ENCODE results near the gene PAX8. TPM values are rescaled to one million over a fixed set of nuclear protein-coding genes. Genes with fewer than 3 reads are reported as not detected.
A peak's percentile ranks its signal among the peaks of the same experiment; 100 is the strongest.
"Not testable (repeated sequence)": the region's sequence is repeated elsewhere in the genome, so short reads cannot be mapped to it uniquely, and the experiment has no call there.

The PAX8 gene
- total RNA-seq, 2 experiments from 2014 or later: 2.5 to 3.2 TPM

DNA sequence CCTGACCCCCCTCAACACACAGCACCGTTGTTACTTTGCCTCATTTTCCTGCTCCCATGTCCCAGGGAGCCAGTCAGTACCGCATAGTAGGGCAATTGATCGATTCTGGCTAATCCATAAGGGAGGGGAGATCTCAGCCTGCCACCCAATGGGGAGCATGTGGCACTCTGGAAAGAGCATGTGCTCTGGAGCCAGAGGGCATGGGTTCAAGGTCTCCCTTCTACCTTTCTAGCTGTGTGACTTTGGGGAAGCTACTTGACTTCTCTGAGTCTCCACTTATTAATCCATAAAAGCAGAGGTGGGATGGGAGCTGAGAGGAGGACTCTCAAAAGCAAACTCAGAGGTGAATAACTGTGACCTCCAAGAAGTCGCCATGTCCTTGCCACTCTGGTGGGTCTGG, 27.5 kb upstream of the PAX8 start:
- ATAC-seq (ENCODE audit: low read depth); POLR2A ChIA-PET; H3K27ac Mint-ChIP-seq; H3K4me1 Mint-ChIP-seq; H3K9me3 Mint-ChIP-seq; DNase-seq; H3K36me3 Mint-ChIP-seq; H3K4me3 Mint-ChIP-seq: not testable (repeated sequence)
- peaks cover 22% of the 10 kb centered on the region for H3K27me3 Mint-ChIP-seq

DNA sequence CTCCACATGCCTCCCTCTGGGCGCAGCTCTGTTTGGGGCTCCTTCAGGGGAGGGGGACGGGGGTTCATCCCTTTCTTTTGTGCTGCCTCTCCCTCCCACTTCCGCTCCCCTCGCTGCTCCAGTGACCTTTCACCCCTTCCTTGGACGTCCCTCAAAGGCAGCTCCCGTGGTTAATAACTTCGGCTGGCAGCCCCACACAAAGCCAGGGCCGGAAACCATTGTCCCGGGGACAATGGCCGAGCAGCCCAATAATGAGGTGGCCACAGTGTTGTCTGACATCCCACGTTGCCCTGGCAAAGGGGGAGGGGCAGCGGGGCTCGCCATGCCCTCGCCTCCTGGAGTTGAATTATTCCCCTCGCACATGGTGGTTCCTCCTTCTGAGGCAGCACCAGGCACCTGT, 27.0 kb upstream of the PAX8 start:
- POLR2A ChIA-PET; H3K4me3 Mint-ChIP-seq; H3K4me1 Mint-ChIP-seq; H3K9me3 Mint-ChIP-seq; H3K36me3 Mint-ChIP-seq; H3K27ac Mint-ChIP-seq; DNase-seq; ATAC-seq (ENCODE audit: low read depth): not testable (repeated sequence)
- peaks cover 22% of the 10 kb centered on the region for H3K27me3 Mint-ChIP-seq

GRCh38 chr2:113305146-113305545, 26.4 kb upstream of the PAX8 start:
- Mint-ChIP-seq H3K27ac (no peak overlapping the region), H3K4me1 (no peaks in the 10 kb centered on the region), H3K27me3 (peaks cover 22% of the 10 kb centered on the region), H3K9me3 (no peaks in the 10 kb centered on the region), H3K36me3 (no peaks in the 10 kb centered on the region), H3K4me3 (no peak overlapping the region)
- ATAC-seq (ENCODE audit: low read depth) (no peak), DNase-seq (no peak)
- POLR2A ChIA-PET: no interaction called here

DNA sequence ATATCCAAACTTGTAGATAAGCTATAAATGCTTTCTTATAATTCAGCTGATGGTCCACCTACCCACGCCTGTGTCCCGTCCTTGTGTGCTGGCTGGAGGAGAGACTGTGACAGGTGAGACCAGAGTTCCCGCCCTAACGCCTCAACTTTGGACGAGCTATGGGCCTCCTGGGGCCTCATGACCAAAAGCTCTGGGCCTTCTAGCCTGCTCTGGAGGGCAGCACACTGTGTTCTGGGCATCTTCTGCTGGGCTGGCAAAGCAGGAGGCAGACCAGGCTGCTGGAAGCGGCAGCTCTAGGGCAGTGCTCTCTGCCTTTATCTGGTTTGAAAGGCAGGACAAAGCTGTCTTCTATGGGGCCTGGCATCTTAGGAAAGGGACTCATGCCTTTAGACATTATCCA, 26.0 kb upstream of the PAX8 start:
- DNase-seq: no peak
- POLR2A ChIA-PET: no interaction called here
- no peak for ATAC-seq (ENCODE audit: low read depth)

DNA sequence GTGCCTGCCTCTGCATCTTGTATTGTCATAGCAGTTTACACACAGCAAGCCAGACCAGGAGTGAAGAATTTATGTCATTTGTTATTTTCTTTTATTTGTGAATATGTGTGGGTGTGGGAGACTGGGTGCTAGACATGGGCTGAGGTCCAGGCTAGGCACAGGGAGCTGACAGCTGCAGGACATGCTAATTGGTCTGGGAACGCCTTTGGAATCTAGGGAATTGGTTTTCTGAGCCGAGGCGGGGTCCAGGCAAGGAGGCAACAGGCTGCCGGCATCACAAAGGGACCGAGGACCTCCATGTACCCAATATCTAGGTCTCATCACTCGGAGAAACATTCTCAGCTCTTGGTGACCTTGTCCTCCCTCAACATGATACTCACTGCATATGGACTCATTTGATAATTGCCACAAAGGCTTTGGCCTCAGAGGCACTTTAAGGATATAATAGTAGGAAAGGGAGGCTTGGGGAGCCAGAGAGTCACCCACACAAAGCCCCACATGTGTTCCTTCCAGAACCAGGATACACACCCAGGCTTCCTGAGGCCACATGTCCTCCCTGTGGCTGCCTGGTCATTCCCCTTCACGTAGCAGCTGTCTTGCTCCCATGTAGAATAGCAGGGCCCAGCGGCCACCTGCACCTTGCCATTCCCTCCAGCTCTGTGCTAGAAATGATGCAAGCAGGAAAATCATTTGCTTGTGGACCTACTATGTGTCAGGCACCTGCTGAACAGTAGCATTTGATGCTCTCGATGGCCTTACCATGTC, 23.7 kb upstream of the PAX8 start:
- POLR2A ChIA-PET: not testable (repeated sequence)

More for the DNA sequence above, 26.0 kb upstream of the PAX8 start:
- Mint-ChIP-seq H3K36me3 (no peaks in the 10 kb centered on the region), H3K27ac (no peak overlapping the region), H3K9me3 (no peaks in the 10 kb centered on the region), H3K4me1 (no peaks in the 10 kb centered on the region), H3K4me3 (no peak overlapping the region), H3K27me3 (peaks cover 20% of the 10 kb centered on the region)

GRCh38 chr2:113300281-113300680, 21.6 kb upstream of the PAX8 start:
- Mint-ChIP-seq H3K4me3 (no peak overlapping the region), H3K9me3 (no peaks in the 10 kb centered on the region), H3K27ac (no peak overlapping the region), H3K27me3 (peaks cover 9% of the 10 kb centered on the region), H3K4me1 (peaks cover 4% of the 10 kb centered on the region), H3K36me3 (no peaks in the 10 kb centered on the region)
- ATAC-seq (ENCODE audit: low read depth) (no peak), DNase-seq (no peak)
- POLR2A ChIA-PET: no interaction called here

More for the DNA sequence above, 23.7 kb upstream of the PAX8 start:
- H3K4me3 Mint-ChIP-seq; H3K27ac Mint-ChIP-seq; H3K27me3 Mint-ChIP-seq; H3K9me3 Mint-ChIP-seq; ATAC-seq (ENCODE audit: low read depth); DNase-seq; H3K36me3 Mint-ChIP-seq; H3K4me1 Mint-ChIP-seq: not testable (repeated sequence)

DNA sequence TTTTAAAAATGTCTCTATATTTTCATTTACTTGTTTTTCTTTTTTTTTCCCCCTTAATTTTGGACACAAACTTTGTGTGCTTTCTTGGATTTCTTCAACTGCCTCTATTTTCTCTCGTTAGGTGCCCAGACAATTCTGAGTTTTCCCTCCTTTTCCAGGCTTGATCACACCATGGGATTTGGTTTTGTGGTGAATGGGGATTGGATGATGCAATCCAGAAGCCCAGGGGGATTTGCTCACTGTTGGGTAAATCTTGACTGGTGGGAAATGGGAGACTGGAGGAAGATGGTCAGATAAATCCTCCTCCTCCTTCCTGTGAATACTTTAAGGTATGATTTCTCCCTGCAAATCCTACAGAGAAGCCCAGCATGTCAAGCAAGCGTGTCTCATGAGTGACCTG, 19.5 kb upstream of the PAX8 start:
- POLR2A ChIA-PET: no interaction called here
- Mint-ChIP-seq H3K9me3 (no peaks in the 10 kb centered on the region), H3K27ac (no peak overlapping the region), H3K4me3 (no peak overlapping the region), H3K4me1 (peaks cover 4% of the 10 kb centered on the region), H3K36me3 (no peaks in the 10 kb centered on the region), H3K27me3 (peaks cover 13% of the 10 kb centered on the region)
- ATAC-seq (ENCODE audit: low read depth) (no peak), DNase-seq (no peak)

DNA sequence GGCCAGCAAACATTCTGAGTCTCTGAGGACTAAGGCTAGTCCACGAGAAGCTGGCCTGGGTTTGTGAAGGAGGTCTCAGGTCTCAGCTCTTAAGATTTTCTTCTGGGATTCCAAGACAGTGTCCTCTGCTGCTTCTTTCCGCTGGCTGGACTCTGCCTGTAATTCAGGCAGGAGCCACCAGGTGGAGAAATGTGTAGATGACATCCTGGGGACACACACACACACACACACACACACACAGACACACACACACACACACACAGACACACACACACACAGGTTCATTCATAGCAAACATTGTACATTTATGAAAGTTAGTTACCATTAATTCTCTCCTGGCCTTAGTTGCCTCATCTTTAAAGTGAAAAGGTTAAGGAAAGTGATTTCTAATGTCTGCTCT, 18.9 kb upstream of the PAX8 start:
- H3K4me1 Mint-ChIP-seq; POLR2A ChIA-PET; ATAC-seq (ENCODE audit: low read depth); H3K4me3 Mint-ChIP-seq; H3K36me3 Mint-ChIP-seq; H3K27ac Mint-ChIP-seq; H3K9me3 Mint-ChIP-seq: not testable (repeated sequence)
- peak; percentile 41 for DNase-seq
- H3K27me3 Mint-ChIP-seq: peaks cover 15% of the 10 kb centered on the region

DNA sequence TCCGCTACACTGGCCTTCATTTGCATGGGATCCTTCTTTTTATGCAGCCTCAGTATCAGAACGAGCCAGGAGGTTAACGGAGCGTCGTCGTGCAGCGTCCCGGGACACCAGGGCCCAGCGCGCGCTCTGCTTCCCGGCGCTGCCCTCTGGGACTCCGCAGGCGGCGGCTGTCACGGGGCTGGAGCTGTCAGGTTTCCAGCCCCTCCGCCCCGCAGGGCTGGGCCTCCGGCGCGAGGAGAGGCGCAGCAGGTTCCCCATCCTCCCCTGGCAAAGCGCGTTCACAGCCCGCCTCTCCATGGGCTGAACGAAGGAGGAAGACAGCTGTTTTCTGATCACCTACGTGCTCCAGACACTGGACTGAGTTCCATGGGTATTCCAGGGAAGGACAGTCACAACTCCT, 12.5 kb upstream of the PAX8 start:
- Mint-ChIP-seq H3K27me3 (peaks cover 29% of the 10 kb centered on the region), H3K9me3 (no peaks in the 10 kb centered on the region), H3K36me3 (no peaks in the 10 kb centered on the region), H3K4me3 (no peak overlapping the region), H3K27ac (no peak overlapping the region), H3K4me1 (no peaks in the 10 kb centered on the region)
- POLR2A ChIA-PET: no interaction called here
- no peak for DNase-seq
- no peak for ATAC-seq (ENCODE audit: low read depth)

GRCh38 chr2:113288674-113289149, 10.0 kb upstream of the PAX8 start:
- H3K4me3 Mint-ChIP-seq; POLR2A ChIA-PET; ATAC-seq (ENCODE audit: low read depth); H3K4me1 Mint-ChIP-seq; H3K9me3 Mint-ChIP-seq; H3K27ac Mint-ChIP-seq; H3K36me3 Mint-ChIP-seq; DNase-seq: not testable (repeated sequence)
- H3K27me3 Mint-ChIP-seq: peaks cover 31% of the 10 kb centered on the region

DNA sequence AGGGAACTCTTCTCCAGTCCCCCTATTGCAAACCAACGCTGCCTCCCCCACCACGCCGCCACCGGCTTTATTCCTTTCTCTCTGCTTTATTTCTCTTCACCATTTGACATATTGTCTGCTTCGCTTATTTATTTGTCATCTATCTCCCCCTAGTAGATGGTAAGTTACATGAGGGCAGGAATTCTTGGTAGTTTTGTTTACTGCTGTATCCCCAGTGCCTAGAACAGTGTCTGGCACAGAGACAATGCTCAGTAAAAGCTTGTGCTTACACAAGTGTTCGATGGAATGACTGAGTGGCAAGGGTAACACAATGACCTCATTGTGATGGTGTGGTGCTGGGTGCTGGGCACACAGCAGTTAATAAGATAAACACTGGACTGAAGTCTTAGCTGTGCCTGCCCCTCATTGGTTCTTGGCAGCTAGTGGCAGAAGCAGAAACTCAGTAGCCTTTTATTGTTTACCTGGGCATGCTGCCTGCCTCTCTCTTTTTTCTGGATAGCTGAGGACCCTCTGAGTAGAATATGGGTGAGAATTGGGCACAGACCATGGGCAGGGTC, 9.5 kb upstream of the PAX8 start:
- H3K9me3 Mint-ChIP-seq; H3K4me3 Mint-ChIP-seq; H3K4me1 Mint-ChIP-seq; H3K27ac Mint-ChIP-seq; DNase-seq; POLR2A ChIA-PET; H3K36me3 Mint-ChIP-seq; ATAC-seq (ENCODE audit: low read depth): not testable (repeated sequence)
- H3K27me3 Mint-ChIP-seq: peaks cover 26% of the 10 kb centered on the region

- POLR2A ChIA-PET: no interaction called here
- no peaks in the 10 kb centered on the region for H3K4me1 Mint-ChIP-seq
- no peak for ATAC-seq (ENCODE audit: low read depth)
- no peak overlapping the region for H3K27ac Mint-ChIP-seq
- H3K36me3 Mint-ChIP-seq: no peaks in the 10 kb centered on the region
- H3K27me3 Mint-ChIP-seq: peaks cover 23% of the 10 kb centered on the region
- no peak for DNase-seq
- H3K4me3 Mint-ChIP-seq: no peak overlapping the region
- no peaks in the 10 kb centered on the region for H3K9me3 Mint-ChIP-seq
Observed at GRCh38 chr2:113285816-113286215, 7.1 kb upstream of the PAX8 start.

DNA sequence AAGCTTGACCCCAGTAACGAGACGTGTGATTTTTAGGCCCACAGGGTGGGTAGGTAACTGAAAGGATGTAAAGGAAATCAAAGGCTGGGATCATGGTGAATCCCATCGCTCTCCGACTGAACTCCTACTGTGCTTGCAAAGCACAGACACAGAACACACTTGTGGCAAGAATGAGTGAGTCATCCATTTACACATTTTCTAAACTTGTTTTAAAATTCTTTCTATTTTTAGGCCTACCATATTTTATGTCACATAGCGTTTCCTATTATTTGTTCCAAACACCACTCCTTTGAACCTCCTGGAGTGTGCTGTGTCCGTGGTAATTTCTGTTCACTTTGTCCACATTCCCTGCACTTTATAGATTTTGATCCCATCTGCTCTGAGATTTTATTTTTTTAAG, 6.3 kb upstream of the PAX8 start:
- peaks cover 30% of the 10 kb centered on the region for H3K27me3 Mint-ChIP-seq
- H3K9me3 Mint-ChIP-seq; ATAC-seq (ENCODE audit: low read depth); H3K4me3 Mint-ChIP-seq; H3K36me3 Mint-ChIP-seq; H3K27ac Mint-ChIP-seq; POLR2A ChIA-PET; DNase-seq; H3K4me1 Mint-ChIP-seq: not testable (repeated sequence)

GRCh38 chr2:113284476-113284875, 5.8 kb upstream of the PAX8 start:
- H3K36me3 Mint-ChIP-seq: no peaks in the 10 kb centered on the region
- no peak for DNase-seq
- ATAC-seq (ENCODE audit: low read depth): no peak
- peaks cover 35% of the 10 kb centered on the region for H3K27me3 Mint-ChIP-seq
- no peaks in the 10 kb centered on the region for H3K9me3 Mint-ChIP-seq
- POLR2A ChIA-PET: no interaction called here
- no peak overlapping the region for H3K4me3 Mint-ChIP-seq
- H3K27ac Mint-ChIP-seq: no peak overlapping the region
- H3K4me1 Mint-ChIP-seq: no peaks in the 10 kb centered on the region

Measured in activated naive CD8-positive, alpha-beta T cell treated with anti-CD3 and anti-CD28 coated beads, Interleukin-2, amount 10 ng/mL, durations not matched to agents 7 days and 5 days (primary cell).